PFSK-1 (cell line): ENCODE data around the gene PROC.

Source experiments
- FOXP2 ChIP-seq: optimal IDR thresholded peaks from 2 replicates; pipeline ENCODE3; 2011; ENCODE audit warnings: borderline replicate concordance, control low read depth, inconsistent platforms; ENCODE audit not compliant: insufficient read depth; ENCODE audit errors: extremely low read length, extremely low read depth
- POLR2AphosphoS5 ChIP-seq: IDR thresholded peaks from 2 replicates; pipeline ENCODE4 v1.6.1; 2012; ENCODE audit warnings: low read depth, mild to moderate bottlenecking, control low read depth, low read length, moderate library complexity
- REST ChIP-seq, 2 experiments: IDR thresholded peaks; 2 replicates each; pipeline versions ENCODE4 v1.6.1 to v1.8.0; 2011 to 2012; ENCODE audit warnings: low read depth in 2 of 2, low read length in 2 of 2, control low read depth in 1 of 2, inconsistent platforms in 1 of 2, mild to moderate bottlenecking in 1 of 2, moderate library complexity in 1 of 2; ENCODE audit not compliant: insufficient read depth in 1 of 2
- SIN3A ChIP-seq: IDR thresholded peaks from 2 replicates; pipeline ENCODE4 v1.6.1; 2012; ENCODE audit warnings: mild to moderate bottlenecking, low read length, moderate library complexity, borderline replicate concordance; ENCODE audit not compliant: insufficient read depth
- TAF1 ChIP-seq: IDR thresholded peaks from 2 replicates; pipeline ENCODE4 v1.6.1; 2012; ENCODE audit warnings: low read length, control low read depth, borderline replicate concordance; ENCODE audit not compliant: insufficient read depth

GRCh38 chr2:127384529-127384928 is 33.7 kb upstream of the PROC start:
- TF ChIP-seq POLR2AphosphoS5 (no peak), TAF1 (no peak), SIN3A (no peak), REST (IDR thresholded peaks at IDR 0.05; ENCODE audit: insufficient read depth in 1 of 2, low read depth in 2 of 2, low read length in 2 of 2) (no peak), FOXP2 (no peak)
